ENCODE results near the gene CENPQ.

The CENPQ gene

DNA sequence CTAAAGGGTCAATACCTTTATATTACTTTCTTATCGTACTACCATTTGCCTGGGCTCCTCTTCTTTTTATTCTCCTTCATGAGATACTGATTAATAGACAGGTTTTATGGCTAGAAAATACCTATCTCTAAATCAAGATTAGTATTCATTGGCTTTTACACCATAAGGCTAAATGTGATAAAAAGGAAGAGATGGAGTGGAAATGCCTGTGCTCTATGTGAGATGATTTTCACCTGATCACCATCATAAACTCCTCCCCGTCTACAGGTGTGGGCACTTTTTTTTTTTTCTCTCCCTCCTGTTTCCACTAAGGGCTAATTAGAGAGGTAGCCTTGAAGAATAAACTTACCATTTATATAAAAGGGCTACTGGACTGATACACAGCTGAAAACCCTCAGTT, 36.5 kb downstream of the CENPQ start, which contains the start of gene GLYATL3:
GLYATL3 (plus strand) TSS at position 301 of the 400 bp plus-strand sequence. CDS start 12,068 bp downstream, outside the sequence.
- no peak for TF ChIP-seq POLR2AphosphoS5 (IDR thresholded peaks at IDR 0.05; ENCODE audit: low read depth, low read length)
- TF ChIP-seq, protein P1, sequence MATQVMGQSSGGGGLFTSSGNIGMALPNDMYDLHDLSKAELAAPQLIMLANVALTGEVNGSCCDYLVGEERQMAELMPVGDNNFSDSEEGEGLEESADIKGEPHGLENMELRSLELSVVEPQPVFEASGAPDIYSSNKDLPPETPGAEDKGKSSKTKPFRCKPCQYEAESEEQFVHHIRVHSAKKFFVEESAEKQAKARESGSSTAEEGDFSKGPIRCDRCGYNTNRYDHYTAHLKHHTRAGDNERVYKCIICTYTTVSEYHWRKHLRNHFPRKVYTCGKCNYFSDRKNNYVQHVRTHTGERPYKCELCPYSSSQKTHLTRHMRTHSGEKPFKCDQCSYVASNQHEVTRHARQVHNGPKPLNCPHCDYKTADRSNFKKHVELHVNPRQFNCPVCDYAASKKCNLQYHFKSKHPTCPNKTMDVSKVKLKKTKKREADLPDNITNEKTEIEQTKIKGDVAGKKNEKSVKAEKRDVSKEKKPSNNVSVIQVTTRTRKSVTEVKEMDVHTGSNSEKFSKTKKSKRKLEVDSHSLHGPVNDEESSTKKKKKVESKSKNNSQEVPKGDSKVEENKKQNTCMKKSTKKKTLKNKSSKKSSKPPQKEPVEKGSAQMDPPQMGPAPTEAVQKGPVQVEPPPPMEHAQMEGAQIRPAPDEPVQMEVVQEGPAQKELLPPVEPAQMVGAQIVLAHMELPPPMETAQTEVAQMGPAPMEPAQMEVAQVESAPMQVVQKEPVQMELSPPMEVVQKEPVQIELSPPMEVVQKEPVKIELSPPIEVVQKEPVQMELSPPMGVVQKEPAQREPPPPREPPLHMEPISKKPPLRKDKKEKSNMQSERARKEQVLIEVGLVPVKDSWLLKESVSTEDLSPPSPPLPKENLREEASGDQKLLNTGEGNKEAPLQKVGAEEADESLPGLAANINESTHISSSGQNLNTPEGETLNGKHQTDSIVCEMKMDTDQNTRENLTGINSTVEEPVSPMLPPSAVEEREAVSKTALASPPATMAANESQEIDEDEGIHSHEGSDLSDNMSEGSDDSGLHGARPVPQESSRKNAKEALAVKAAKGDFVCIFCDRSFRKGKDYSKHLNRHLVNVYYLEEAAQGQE (IDR thresholded peaks at IDR 0.05; ENCODE audit: insufficient read depth in 1 of 2, low read depth in 2 of 2, low read length in 2 of 2): no peak
- TF ChIP-seq SIN3A (IDR thresholded peaks at IDR 0.05; ENCODE audit: borderline replicate concordance, insufficient read depth, low read length): no peak
- no peak for TF ChIP-seq FOXP2 (optimal IDR thresholded peaks at IDR 0.05; ENCODE audit: borderline replicate concordance, extremely low read depth, extremely low read length, insufficient read depth)
- no peak for TF ChIP-seq TAF1 (IDR thresholded peaks at IDR 0.05; ENCODE audit: borderline replicate concordance, insufficient read depth, low read length)

DNA sequence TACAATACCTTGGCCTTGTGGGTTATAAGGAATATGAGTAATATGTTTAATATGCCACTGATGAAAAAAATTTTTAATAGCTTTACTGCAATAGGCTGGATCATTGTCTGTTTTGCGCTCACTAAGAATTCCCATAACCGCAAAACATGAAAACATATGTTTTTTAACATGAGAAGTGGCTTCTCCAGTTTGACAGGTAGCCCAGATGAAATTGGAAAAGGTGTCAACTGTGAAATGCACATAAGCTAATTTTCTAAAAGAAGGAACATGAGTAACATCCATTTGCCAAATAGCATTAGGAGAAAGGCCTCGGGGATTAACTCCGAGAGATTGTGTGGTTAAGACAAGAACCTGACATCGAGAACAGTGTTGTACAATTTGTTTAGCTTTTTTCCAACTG, 41.5 kb downstream of the CENPQ start:
- TF ChIP-seq SIN3A (IDR thresholded peaks at IDR 0.05; ENCODE audit: borderline replicate concordance, insufficient read depth, low read length) (no peak), POLR2AphosphoS5 (IDR thresholded peaks at IDR 0.05; ENCODE audit: low read depth, low read length) (no peak), FOXP2 (optimal IDR thresholded peaks at IDR 0.05; ENCODE audit: borderline replicate concordance, extremely low read depth, extremely low read length, insufficient read depth) (no peak), TAF1 (IDR thresholded peaks at IDR 0.05; ENCODE audit: borderline replicate concordance, insufficient read depth, low read length) (no peak)
- TF ChIP-seq, protein P1 (IDR thresholded peaks at IDR 0.05; ENCODE audit: insufficient read depth in 1 of 2, low read depth in 2 of 2, low read length in 2 of 2): no peak

DNA sequence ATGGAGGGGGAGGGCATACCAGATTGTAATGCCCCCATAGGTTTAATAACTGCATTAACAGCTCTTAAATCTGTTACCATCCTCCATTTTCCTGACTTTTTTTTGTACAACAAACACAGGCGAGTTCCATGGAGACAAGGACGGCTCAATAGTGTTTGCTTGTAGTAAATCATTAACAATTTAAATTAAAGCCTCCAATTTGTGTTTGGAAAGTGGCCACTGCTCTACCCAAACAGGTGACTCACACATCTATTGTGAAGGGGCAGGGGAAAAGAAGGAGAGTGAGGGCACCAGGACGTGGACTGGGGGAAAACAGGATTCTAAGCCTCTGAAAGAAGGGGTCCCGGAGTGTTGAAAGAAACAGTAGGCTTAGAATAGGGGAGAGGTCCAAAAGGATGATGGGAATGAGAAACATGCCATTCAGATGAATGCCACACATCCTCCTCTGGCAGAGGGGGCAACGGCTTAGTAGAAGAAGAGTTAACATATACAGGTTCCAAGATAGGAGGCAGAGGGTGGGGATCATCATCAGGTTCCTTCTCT, 43.5 kb downstream of the CENPQ start:
- no peak for TF ChIP-seq FOXP2 (optimal IDR thresholded peaks at IDR 0.05; ENCODE audit: borderline replicate concordance, extremely low read depth, extremely low read length, insufficient read depth)
- TF ChIP-seq, protein P1 (IDR thresholded peaks at IDR 0.05; ENCODE audit: insufficient read depth in 1 of 2, low read depth in 2 of 2, low read length in 2 of 2): no peak
- TF ChIP-seq POLR2AphosphoS5 (IDR thresholded peaks at IDR 0.05; ENCODE audit: low read depth, low read length): no peak
- no peak for TF ChIP-seq SIN3A (IDR thresholded peaks at IDR 0.05; ENCODE audit: borderline replicate concordance, insufficient read depth, low read length)
- no peak for TF ChIP-seq TAF1 (IDR thresholded peaks at IDR 0.05; ENCODE audit: borderline replicate concordance, insufficient read depth, low read length)

DNA sequence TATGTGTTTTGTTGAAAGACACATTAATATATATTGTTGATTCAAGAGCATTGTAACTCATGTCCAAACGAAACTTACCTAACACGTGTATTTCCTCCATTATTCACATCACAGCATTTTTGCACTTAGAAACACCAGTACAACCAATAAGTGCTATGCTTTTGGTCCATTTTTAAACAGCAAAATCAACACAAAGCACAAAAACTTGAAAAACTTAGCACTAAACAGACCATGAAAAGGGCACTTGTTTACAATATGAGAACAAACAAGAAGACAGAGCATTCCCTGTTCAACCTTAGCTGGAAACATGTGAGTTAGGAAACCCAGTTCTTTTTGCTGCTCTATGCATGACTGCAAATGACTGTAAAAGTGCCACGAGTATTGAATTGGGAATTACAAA, 46.2 kb downstream of the CENPQ start:
- TF ChIP-seq, protein P1 (IDR thresholded peaks at IDR 0.05; ENCODE audit: insufficient read depth in 1 of 2, low read depth in 2 of 2, low read length in 2 of 2): no peak
- no peak for TF ChIP-seq POLR2AphosphoS5 (IDR thresholded peaks at IDR 0.05; ENCODE audit: low read depth, low read length)
- no peak for TF ChIP-seq TAF1 (IDR thresholded peaks at IDR 0.05; ENCODE audit: borderline replicate concordance, insufficient read depth, low read length)

All from PFSK-1 (cell line).